ENCODE data around the gene FOXN3. TPM values are rescaled to one million over a fixed set of nuclear protein-coding genes. Genes with fewer than 3 reads are reported as not detected.

FOXN3 gene
- total and polyA plus RNA-seq, 2 donors (not counting 1 experiment from before 2014, with no cell fraction given): 27.9 to 33.3 TPM

GRCh38 chr14:89247457-89248122, 169.4 kb downstream of the FOXN3 start:
- no peak for TF ChIP-seq CTCF (conservative IDR thresholded peaks at IDR 0.05 in 1 of 2, IDR thresholded peaks at IDR 0.05 in 1 of 2; ENCODE audit: low read depth in 1 of 2, low read length in 2 of 2)
- no peak for TF ChIP-seq EZH2 (IDR thresholded peaks at IDR 0.05; ENCODE audit: low read length, missing control alignments)
- no peak overlapping the region for H2AFZ ChIP-seq (ENCODE audit: low read length)
- no peak overlapping the region for H3K4me3 ChIP-seq (replicated peaks in 1 of 4; ENCODE audit: control extremely low read depth in 1 of 4, insufficient read depth in 1 of 4, low read depth in 3 of 4, low read length in 4 of 4)
- DNase-seq (ENCODE audit: low read depth in 2 of 2): no peak
- H3K27me3 ChIP-seq (ENCODE audit: control insufficient read depth, insufficient read depth, low read length): no peaks in the 10 kb centered on the region
- H3K4me2 ChIP-seq (ENCODE audit: extremely low read depth, insufficient read depth, low read length): no peak overlapping the region
- H3K9me3 ChIP-seq (ENCODE audit: control insufficient read depth, insufficient read depth, low read depth, low read length): no peaks in the 10 kb centered on the region
- H3K4me1 ChIP-seq (ENCODE audit: control insufficient read depth, extremely low read depth, insufficient read depth, low read length): no peaks in the 10 kb centered on the region
- no peaks in the 10 kb centered on the region for H3K36me3 ChIP-seq (ENCODE audit: control insufficient read depth, insufficient read depth, low read length)
- H4K20me1 ChIP-seq (ENCODE audit: control insufficient read depth, extremely low read depth, insufficient read depth, low read length): no peaks in the 10 kb centered on the region
- no peak overlapping the region for H3K27ac ChIP-seq (ENCODE audit: insufficient read depth, low read length)
- H3K79me2 ChIP-seq (ENCODE audit: control insufficient read depth, insufficient read depth, low read length): no peaks in the 10 kb centered on the region
- H3K9ac ChIP-seq (ENCODE audit: insufficient read depth, low read length): no peak overlapping the region

GRCh38 chr14:89246290-89246689, 170.7 kb downstream of the FOXN3 start:
- Histone ChIP-seq H3K79me2 (ENCODE audit: control insufficient read depth, insufficient read depth, low read length) (no peaks in the 10 kb centered on the region), H3K36me3 (ENCODE audit: control insufficient read depth, insufficient read depth, low read length) (no peaks in the 10 kb centered on the region), H3K4me2 (ENCODE audit: extremely low read depth, insufficient read depth, low read length) (no peak overlapping the region), H3K27me3 (ENCODE audit: control insufficient read depth, insufficient read depth, low read length) (no peaks in the 10 kb centered on the region), H3K9me3 (ENCODE audit: control insufficient read depth, insufficient read depth, low read depth, low read length) (no peaks in the 10 kb centered on the region), H3K4me1 (ENCODE audit: control insufficient read depth, extremely low read depth, insufficient read depth, low read length) (no peaks in the 10 kb centered on the region), H3K9ac (ENCODE audit: insufficient read depth, low read length) (no peak overlapping the region), H2AFZ (ENCODE audit: low read length) (no peak overlapping the region), H4K20me1 (ENCODE audit: control insufficient read depth, extremely low read depth, insufficient read depth, low read length) (no peaks in the 10 kb centered on the region), H3K4me3 (replicated peaks in 1 of 4; ENCODE audit: control extremely low read depth in 1 of 4, insufficient read depth in 1 of 4, low read depth in 3 of 4, low read length in 4 of 4) (no peak overlapping the region), H3K27ac (ENCODE audit: insufficient read depth, low read length) (no peak overlapping the region)
- no peak for DNase-seq (ENCODE audit: low read depth in 2 of 2)
- TF ChIP-seq EZH2 (IDR thresholded peaks at IDR 0.05; ENCODE audit: low read length, missing control alignments) (no peak), CTCF (conservative IDR thresholded peaks at IDR 0.05 in 1 of 2, IDR thresholded peaks at IDR 0.05 in 1 of 2; ENCODE audit: low read depth in 1 of 2, low read length in 2 of 2) (no peak)

GRCh38 chr14:89245802-89246201, 171.2 kb downstream of the FOXN3 start:
- no peaks in the 10 kb centered on the region for H3K36me3 ChIP-seq (ENCODE audit: control insufficient read depth, insufficient read depth, low read length)
- H3K4me1 ChIP-seq (ENCODE audit: control insufficient read depth, extremely low read depth, insufficient read depth, low read length): no peaks in the 10 kb centered on the region
- H3K9ac ChIP-seq (ENCODE audit: insufficient read depth, low read length): no peak overlapping the region
- H2AFZ ChIP-seq (ENCODE audit: low read length): no peak overlapping the region
- no peak for TF ChIP-seq EZH2 (IDR thresholded peaks at IDR 0.05; ENCODE audit: low read length, missing control alignments)
- no peak for TF ChIP-seq CTCF (conservative IDR thresholded peaks at IDR 0.05 in 1 of 2, IDR thresholded peaks at IDR 0.05 in 1 of 2; ENCODE audit: low read depth in 1 of 2, low read length in 2 of 2)
- no peaks in the 10 kb centered on the region for H3K79me2 ChIP-seq (ENCODE audit: control insufficient read depth, insufficient read depth, low read length)
- no peaks in the 10 kb centered on the region for H3K9me3 ChIP-seq (ENCODE audit: control insufficient read depth, insufficient read depth, low read depth, low read length)
- H3K4me2 ChIP-seq (ENCODE audit: extremely low read depth, insufficient read depth, low read length): no peak overlapping the region
- H3K4me3 ChIP-seq (replicated peaks in 1 of 4; ENCODE audit: control extremely low read depth in 1 of 4, insufficient read depth in 1 of 4, low read depth in 3 of 4, low read length in 4 of 4): no peak overlapping the region
- no peaks in the 10 kb centered on the region for H3K27me3 ChIP-seq (ENCODE audit: control insufficient read depth, insufficient read depth, low read length)
- no peak overlapping the region for H3K27ac ChIP-seq (ENCODE audit: insufficient read depth, low read length)
- H4K20me1 ChIP-seq (ENCODE audit: control insufficient read depth, extremely low read depth, insufficient read depth, low read length): no peaks in the 10 kb centered on the region
- no peak for DNase-seq (ENCODE audit: low read depth in 2 of 2)
